Body of pancreas (tissue), 4 donors: ENCODE measurements around the gene SRBD1. TPM values are rescaled to one million over a fixed set of nuclear protein-coding genes. Genes with fewer than 3 reads are reported as not detected.

Source experiments
- ATAC-seq: fragments of 150-250 bp; one replicate; pipeline ENCODE4 v1.9.1; 2016
- DNase-seq, 4 donors: peaks; one replicate each; pipeline ENCODE4 v3.0.0-alpha.2; 2019
- H3K27ac ChIP-seq, 4 donors: fragments of 200-600 bp; sonication (generic); 1 replicate in 3 of 4; 2 replicates in 1 of 4; pipeline versions ENCODE4 v1.5.1 to v1.6.1; 2016 to 2019; ENCODE audit warnings: mild to moderate bottlenecking in 1 of 4, mixed read lengths in 1 of 4, moderate library complexity in 1 of 4
- H3K27me3 ChIP-seq, 2 donors: fragments of 200-600 bp; sonication (generic); one replicate each; pipeline ENCODE4 v1.6.0; 2016; ENCODE audit warnings: mild to moderate bottlenecking in 1 of 2
- H3K36me3 ChIP-seq, 2 donors: fragments of 200-600 bp; sonication (generic); replicated peaks in 1 of 2; 2 replicates each; pipeline ENCODE4 v1.5.1; 2016; ENCODE audit warnings: low read depth in 2 of 2; ENCODE audit not compliant: insufficient read depth in 1 of 2
- H3K4me1 ChIP-seq: fragments of 200-600 bp; sonication (generic); one replicate; pipeline ENCODE4 v1.6.0; 2016
- H3K4me3 ChIP-seq, 2 donors: fragments of 200-600 bp; sonication (generic); 1 replicate in 1 of 2; 2 replicates in 1 of 2; pipeline ENCODE4 v1.5.1; 2016 to 2019
- H3K9me3 ChIP-seq, 3 donors: fragments of 200-600 bp; sonication (generic); 1 replicate in 2 of 3; 2 replicates in 1 of 3; pipeline ENCODE4 v1.5.1; 2016
- POLR2A ChIP-seq, 3 donors: fragments of 450-650 bp; IDR thresholded peaks; one replicate each; pipeline ENCODE4 v1.6.1; 2016; ENCODE audit warnings: antibody characterized with exemption in 3 of 3, mild to moderate bottlenecking in 2 of 3
- WGBS, 2 donors: methylation state at CpG; one replicate each; pipeline ENCODE4 v1.1.5; 2017; 5-methylcytosine and 5-hydroxymethylcytosine counted together
- intact Hi-C: fragments of 100-400 bp; cut with DNase I; formaldehyde crosslinking; loops from one replicate; pipeline ENCODE4 v1.15.1; 2023
- total RNA-seq, 2 donors: library from RNA; depleted of rRNA; stranded (reverse); fragments of >200 nt; gene quantifications; one replicate each; pipeline ENCODE4 v1.1.0, GENCODE V29; 2016
- TF ChIP-seq, protein P1 (sequence below), 7 experiments: fragments of 450-650 bp in 4 of 7; fragments of 200-600 bp in 3 of 7; sonication (generic) in 3 of 7; IDR thresholded peaks; one replicate each; pipeline ENCODE4 v1.5.1; 2016 to 2019; ENCODE audit warnings: antibody characterized with exemption in 7 of 7

Gene SRBD1
- total RNA-seq, 2 donors from 2014 or later: 14.8 to 21.4 TPM

- ATAC-seq (no peak), DNase-seq (no peak)
- WGBS, 2 donors: 54 to 58% methylated on average over 1 of the region's 1 CpG
- TF ChIP-seq POLR2A (IDR thresholded peaks at IDR 0.05): no peak
- TF ChIP-seq, protein P1, sequence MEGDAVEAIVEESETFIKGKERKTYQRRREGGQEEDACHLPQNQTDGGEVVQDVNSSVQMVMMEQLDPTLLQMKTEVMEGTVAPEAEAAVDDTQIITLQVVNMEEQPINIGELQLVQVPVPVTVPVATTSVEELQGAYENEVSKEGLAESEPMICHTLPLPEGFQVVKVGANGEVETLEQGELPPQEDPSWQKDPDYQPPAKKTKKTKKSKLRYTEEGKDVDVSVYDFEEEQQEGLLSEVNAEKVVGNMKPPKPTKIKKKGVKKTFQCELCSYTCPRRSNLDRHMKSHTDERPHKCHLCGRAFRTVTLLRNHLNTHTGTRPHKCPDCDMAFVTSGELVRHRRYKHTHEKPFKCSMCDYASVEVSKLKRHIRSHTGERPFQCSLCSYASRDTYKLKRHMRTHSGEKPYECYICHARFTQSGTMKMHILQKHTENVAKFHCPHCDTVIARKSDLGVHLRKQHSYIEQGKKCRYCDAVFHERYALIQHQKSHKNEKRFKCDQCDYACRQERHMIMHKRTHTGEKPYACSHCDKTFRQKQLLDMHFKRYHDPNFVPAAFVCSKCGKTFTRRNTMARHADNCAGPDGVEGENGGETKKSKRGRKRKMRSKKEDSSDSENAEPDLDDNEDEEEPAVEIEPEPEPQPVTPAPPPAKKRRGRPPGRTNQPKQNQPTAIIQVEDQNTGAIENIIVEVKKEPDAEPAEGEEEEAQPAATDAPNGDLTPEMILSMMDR (IDR thresholded peaks at IDR 0.05): no peak
- Histone ChIP-seq H3K4me1 (peaks cover 26% of the 10 kb centered on the region), H3K27me3 (no peaks in the 10 kb centered on the region), H3K9me3 (no peaks in the 10 kb centered on the region), H3K27ac (peak overlapping the region in 1 of 4 donors; percentile 16), H3K36me3 (peaks cover 0 to 7% of the 10 kb centered on the region in 2 donors), H3K4me3 (no peak overlapping the region)
- intact Hi-C loops: no loop called here
Measured at GRCh38 chr2:45606796-45607195, 4.3 kb downstream of the SRBD1 start.

DNA sequence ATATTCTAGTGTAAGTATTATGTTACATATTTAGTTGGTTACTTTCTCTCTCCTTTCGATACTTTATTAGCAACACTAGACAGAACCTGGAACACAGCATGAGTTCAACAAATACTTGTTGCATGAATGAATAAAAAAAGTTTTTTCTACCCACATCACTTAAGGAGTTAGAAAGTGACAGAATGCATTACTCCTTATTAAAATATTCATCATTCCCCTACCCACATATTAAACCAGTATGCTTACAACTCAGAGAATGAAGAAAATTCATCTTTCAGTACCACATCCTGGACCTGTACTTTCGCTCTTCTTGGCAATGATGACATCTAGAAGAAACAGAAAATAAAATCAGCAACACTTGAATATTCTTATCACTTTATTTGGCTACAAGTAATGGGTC is 6.0 kb downstream of the SRBD1 start:
- ATAC-seq: no peak
- Histone ChIP-seq H3K27ac (no peak overlapping the region), H3K4me1 (peaks cover 19% of the 10 kb centered on the region), H3K4me3 (no peak overlapping the region), H3K9me3 (no peaks in the 10 kb centered on the region), H3K27me3 (no peaks in the 10 kb centered on the region), H3K36me3 (peaks cover 0 to 11% of the 10 kb centered on the region in 2 donors)
- no peak for DNase-seq
- intact Hi-C loops: no loop called here
- 95% methylated on average over 2 of the region's 2 CpGs for WGBS, 2 donors
- TF ChIP-seq POLR2A (IDR thresholded peaks at IDR 0.05): no peak
- TF ChIP-seq, protein P1 (IDR thresholded peaks at IDR 0.05): no peak

- DNase-seq: no peak
- H3K4me3 ChIP-seq: no peak overlapping the region
- ATAC-seq: no peak
- peaks cover 14% of the 10 kb centered on the region for H3K4me1 ChIP-seq
- no peaks in the 10 kb centered on the region for H3K27me3 ChIP-seq
- no peak for TF ChIP-seq POLR2A (IDR thresholded peaks at IDR 0.05)
- TF ChIP-seq, protein P1 (IDR thresholded peaks at IDR 0.05): no peak
- intact Hi-C loops: no loop called here
- WGBS, 2 donors: 91 to 94% methylated on average over 2 of the region's 2 CpGs
- no peak overlapping the region for H3K27ac ChIP-seq
- H3K9me3 ChIP-seq: no peaks in the 10 kb centered on the region
- H3K36me3 ChIP-seq: peaks cover 0 to 15% of the 10 kb centered on the region in 2 donors
Measured at GRCh38 chr2:45602624-45603023, 8.4 kb downstream of the SRBD1 start.

GRCh38 chr2:45598545-45598944 is 12.5 kb downstream of the SRBD1 start:
- WGBS, 2 donors: 51 to 76% methylated on average over 4 of the region's 4 CpGs
- H3K9me3 ChIP-seq: no peaks in the 10 kb centered on the region
- H3K27me3 ChIP-seq: no peaks in the 10 kb centered on the region
- TF ChIP-seq, protein P1 (IDR thresholded peaks at IDR 0.05): no peak
- no peak for TF ChIP-seq POLR2A (IDR thresholded peaks at IDR 0.05)
- H3K4me1 ChIP-seq: peaks cover 27% of the 10 kb centered on the region
- H3K4me3 ChIP-seq: no peak overlapping the region
- ATAC-seq (no peak), DNase-seq (no peak)
- no peak overlapping the region for H3K27ac ChIP-seq
- intact Hi-C loops: no loop called here
- H3K36me3 ChIP-seq: peaks cover 0 to 10% of the 10 kb centered on the region in 2 donors

DNA sequence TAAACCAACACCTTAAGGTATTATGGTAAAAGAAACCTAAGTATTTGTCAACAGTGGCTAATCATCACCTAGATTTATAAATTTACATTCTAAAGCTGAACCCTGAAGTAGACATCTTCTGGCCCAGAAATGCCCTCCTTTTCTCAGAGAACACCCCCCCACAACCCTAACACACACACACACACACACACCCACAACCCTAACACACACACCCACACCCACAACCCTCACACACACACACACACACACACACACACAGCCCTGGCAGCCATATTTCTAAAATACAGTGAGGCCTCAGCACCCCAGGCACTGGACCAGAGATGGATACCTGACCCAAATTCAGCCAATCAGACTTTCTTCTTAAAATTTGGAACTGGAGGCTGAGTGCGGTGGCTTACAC is 14.3 kb downstream of the SRBD1 start:
- Histone ChIP-seq H3K27me3 (no peaks in the 10 kb centered on the region), H3K4me3 (no peak overlapping the region), H3K9me3 (no peaks in the 10 kb centered on the region), H3K36me3 (peaks cover 0 to 8% of the 10 kb centered on the region in 2 donors), H3K27ac (no peak overlapping the region), H3K4me1 (peaks cover 27% of the 10 kb centered on the region)
- DNase-seq: no peak
- intact Hi-C loops: no loop called here
- TF ChIP-seq POLR2A (IDR thresholded peaks at IDR 0.05): no peak
- TF ChIP-seq, protein P1 (IDR thresholded peaks at IDR 0.05): no peak
- WGBS, 2 donors: 100% methylated on average over 1 of the region's 1 CpG
- no peak for ATAC-seq
